GM12874 (cell line): ENCODE measurements around the gene CASZ1.

Source experiments
- CTCF ChIP-seq: IDR thresholded peaks from 2 replicates; pipeline ENCODE4 v1.5.1; 2011; ENCODE audit warnings: low read depth, mild to moderate bottlenecking, control low read depth, low read length, moderate library complexity; ENCODE audit not compliant: insufficient read depth

Gene CASZ1

GRCh38 chr1:10687782-10688408 is 108.6 kb downstream of the CASZ1 start:
- no peak for TF ChIP-seq CTCF

- no peak for TF ChIP-seq CTCF
Measured at GRCh38 chr1:10687251-10687651, 109.2 kb downstream of the CASZ1 start.

GRCh38 chr1:10686404-10687040 is 109.9 kb downstream of the CASZ1 start:
- TF ChIP-seq CTCF, result no peak

GRCh38 chr1:10685808-10686403 is 110.5 kb downstream of the CASZ1 start:
- TF ChIP-seq CTCF, result no peak

- no peak for TF ChIP-seq CTCF
Measured at GRCh38 chr1:10685196-10685807, 111.1 kb downstream of the CASZ1 start.

GRCh38 chr1:10684221-10684620 is 112.2 kb downstream of the CASZ1 start:
- TF ChIP-seq CTCF, result no peak
